Activated T-cell treated with anti-CD3 and anti-CD28 coated beads, Interleukin-2, amount 50 U/mL, for 4 hours (primary cell): ENCODE measurements around the gene RD3L. TPM values are rescaled to one million over a fixed set of nuclear protein-coding genes. Genes with fewer than 3 reads are reported as not detected.
A peak's percentile ranks its signal among the peaks of the same experiment; 100 is the strongest.

Experiments
- ATAC-seq, 2 donors: fragments of 200-7000 bp; cut with Tn5 transposase; one replicate each; pipeline ENCODE4 v1.10.0; 2021
- DNase-seq: peaks from one replicate; pipeline ENCODE4 v3.0.0-alpha.2; 2020
- H3K27me3 Mint-ChIP-seq: one replicate; pipeline ENCODE4 v1.8.0; 2021; ENCODE audit warnings: low read depth, mixed read lengths
- H3K36me3 Mint-ChIP-seq: one replicate; pipeline ENCODE4 v1.8.0; 2022; ENCODE audit warnings: mixed read lengths; ENCODE audit not compliant: insufficient read depth
- H3K4me1 Mint-ChIP-seq: one replicate; pipeline ENCODE4 v1.8.0; 2021; ENCODE audit warnings: low read depth, mixed read lengths
- H3K4me3 Mint-ChIP-seq: one replicate; pipeline ENCODE4 v1.8.0; 2021; ENCODE audit warnings: mild to moderate bottlenecking, moderate library complexity, mixed read lengths
- H3K9me3 Mint-ChIP-seq: one replicate; pipeline ENCODE4 v1.8.0; 2021; ENCODE audit warnings: mixed read lengths
- total RNA-seq, 3 donors: library from RNA; stranded (reverse); gene quantifications; one replicate each; pipeline ENCODE4 v1.2.1, GENCODE V29; 2021

The RD3L gene
- total RNA-seq, 3 donors from 2014 or later: not detected

DNA sequence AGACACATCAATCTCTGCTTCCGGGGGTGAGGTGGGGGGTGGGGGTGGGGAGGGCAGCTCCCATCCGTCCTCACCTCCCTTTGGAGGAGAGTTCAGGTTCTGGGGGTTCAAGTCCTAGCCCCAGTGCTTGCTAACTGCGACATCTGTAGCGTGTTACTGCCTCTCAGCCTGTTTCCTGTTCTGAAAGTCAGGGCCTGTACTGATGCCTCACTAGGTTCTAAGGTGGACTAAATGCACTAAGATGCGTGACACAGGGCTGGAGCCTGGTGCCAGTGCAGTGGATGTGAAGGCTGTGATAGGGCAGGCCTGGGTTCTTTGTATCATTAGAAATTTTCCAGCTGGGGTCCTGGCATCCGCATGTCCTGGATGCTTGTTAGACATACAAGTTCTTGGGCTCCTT, 31.3 kb downstream of the RD3L start:
- Mint-ChIP-seq H3K36me3 (peaks cover 11% of the 10 kb centered on the region), H3K4me1 (peaks cover 22% of the 10 kb centered on the region), H3K4me3 (no peak overlapping the region), H3K27me3 (no peaks in the 10 kb centered on the region), H3K9me3 (no peaks in the 10 kb centered on the region)
- ATAC-seq (no peak), DNase-seq (no peak)

DNA sequence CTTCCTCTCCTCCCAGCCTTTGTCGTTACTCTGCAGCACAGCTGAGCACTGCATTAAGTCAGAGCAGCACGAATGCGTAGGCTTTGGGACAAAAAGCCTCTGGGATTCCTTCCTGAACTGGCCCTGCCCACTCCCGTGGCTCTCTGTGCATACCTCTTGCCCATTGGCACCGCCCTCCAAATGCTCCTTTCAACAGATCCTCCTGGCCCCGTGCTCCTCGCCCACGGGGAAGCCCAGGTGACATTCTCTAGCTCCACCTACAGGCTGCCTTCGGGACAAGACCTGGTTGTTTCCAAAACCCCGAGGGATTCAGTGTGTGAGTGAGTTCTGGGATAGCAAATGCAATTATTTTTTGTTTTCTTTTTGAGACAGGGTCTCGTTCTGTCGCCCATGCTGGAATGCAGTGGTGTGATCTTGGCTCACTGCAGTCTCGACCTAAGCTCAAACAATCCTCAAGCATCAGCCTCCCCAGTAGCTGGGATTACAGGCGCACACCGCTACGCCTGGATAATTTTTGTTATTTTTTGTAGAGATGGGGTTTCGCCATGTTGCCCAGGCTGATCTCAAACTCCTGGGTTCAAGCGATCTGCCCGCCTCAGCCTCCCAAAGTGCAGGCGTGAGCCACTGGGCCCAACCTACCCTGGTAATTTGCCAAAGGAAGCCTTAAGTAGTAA, 31.9 kb downstream of the RD3L start:
- peaks cover 22% of the 10 kb centered on the region for H3K4me1 Mint-ChIP-seq

DNA sequence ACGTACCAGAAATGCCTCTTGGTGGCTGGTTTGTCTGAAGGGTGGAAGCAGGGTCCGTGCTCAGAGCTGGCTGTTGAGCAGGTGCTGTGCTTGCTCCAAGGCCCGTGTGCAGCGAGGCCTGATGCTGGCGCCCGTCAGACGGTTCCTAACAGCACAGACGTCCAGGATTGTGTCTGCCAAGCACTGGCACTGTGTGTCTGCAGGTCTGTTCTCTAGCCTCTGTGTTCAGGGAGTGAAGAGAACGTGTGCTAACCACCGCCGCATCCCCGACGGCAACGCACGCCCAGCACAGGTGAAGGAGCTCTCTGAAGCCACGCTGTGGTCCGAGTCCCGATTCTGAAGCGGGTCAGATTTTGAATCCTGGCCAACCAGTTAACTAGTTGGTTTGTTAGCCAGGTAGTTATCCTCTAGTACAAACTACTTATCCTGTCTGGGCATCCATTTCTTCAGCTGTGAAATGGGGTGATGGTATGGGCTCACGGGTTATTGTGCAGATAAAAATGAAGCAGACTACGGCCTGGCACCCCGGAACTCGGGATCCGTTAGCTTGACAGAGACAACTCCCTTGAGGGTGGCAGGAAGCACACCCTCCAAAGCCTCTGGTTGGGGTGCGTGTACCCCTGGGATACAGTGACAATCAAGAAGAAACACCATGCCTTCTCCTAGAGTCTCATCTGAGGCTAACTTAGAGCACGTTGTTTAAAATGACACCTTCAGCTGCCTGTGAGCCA, 32.6 kb downstream of the RD3L start:
- H3K27me3 Mint-ChIP-seq: no peaks in the 10 kb centered on the region
- no peaks in the 10 kb centered on the region for H3K9me3 Mint-ChIP-seq
- H3K36me3 Mint-ChIP-seq: peaks cover 7% of the 10 kb centered on the region
- H3K4me1 Mint-ChIP-seq: peaks cover 24% of the 10 kb centered on the region
- peak overlapping the region; percentile 71 for H3K4me3 Mint-ChIP-seq
- ATAC-seq (no peak), DNase-seq (no peak)

More for the DNA sequence above, 31.9 kb downstream of the RD3L start:
- ATAC-seq: peak; percentile 91 to 94
- Mint-ChIP-seq H3K9me3 (no peaks in the 10 kb centered on the region), H3K36me3 (peaks cover 7% of the 10 kb centered on the region), H3K27me3 (no peaks in the 10 kb centered on the region), H3K4me3 (peak overlapping the region; percentile 71)
- peak; percentile 66 for DNase-seq

DNA sequence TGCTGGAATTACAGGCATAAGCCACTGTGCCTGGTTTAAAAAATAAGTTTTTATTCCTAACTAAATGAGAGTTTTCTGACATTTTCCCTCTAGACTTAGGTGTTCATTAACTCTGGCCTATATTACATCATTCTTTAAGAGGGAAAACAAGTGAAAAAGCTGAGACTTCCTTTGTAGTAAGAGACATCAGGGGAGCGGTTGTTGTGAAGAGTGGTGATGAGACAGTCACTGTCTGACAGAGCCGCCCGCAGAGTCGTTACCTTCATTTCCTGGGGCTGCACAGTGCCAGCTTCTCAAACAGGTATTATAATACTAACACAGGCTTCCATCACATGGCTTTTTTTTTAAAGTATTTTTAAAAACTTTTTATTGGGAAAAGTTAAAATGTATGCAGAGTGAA, 33.7 kb downstream of the RD3L start:
- peak; percentile 38 to 57 for ATAC-seq
- H3K4me3 Mint-ChIP-seq: no peak overlapping the region
- DNase-seq: peak; percentile 21

DNA sequence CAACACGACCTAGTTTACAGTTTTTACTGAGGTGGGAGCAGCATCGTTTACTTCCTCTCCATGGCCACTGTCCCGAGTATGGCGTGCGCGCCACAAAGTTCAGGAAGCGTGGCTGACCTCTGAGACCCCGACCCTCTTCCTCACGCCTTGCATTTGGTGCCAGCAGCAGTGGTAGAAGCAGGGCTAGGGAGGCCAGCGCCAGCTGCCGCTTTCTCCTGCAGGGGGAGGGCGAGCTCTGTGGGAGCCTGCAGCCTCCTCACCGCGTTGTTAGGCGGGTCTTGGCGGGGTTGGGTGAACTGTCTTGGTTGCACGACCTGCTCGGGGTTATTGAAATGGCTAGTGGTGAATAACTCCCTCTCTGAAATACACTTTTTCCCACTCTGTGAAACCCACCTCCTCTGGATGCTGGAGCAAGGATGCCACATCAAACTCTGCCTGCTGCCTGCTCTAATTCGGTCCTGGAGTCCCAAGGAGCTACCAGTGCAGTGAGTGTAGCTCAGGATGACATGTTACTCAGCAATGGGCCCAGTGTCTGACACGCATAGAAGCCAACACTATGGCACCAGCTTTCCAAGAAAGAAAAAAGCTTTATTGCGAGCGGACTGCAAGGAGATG, 36.4 kb downstream of the RD3L start:
- no peaks in the 10 kb centered on the region for H3K27me3 Mint-ChIP-seq
- ATAC-seq (peak in 1 of 2 donors; percentile 28), DNase-seq (no peak)
- H3K4me1 Mint-ChIP-seq: peaks cover 26% of the 10 kb centered on the region
- no peaks in the 10 kb centered on the region for H3K9me3 Mint-ChIP-seq
- no peak overlapping the region for H3K4me3 Mint-ChIP-seq
- H3K36me3 Mint-ChIP-seq: no peaks in the 10 kb centered on the region

More for the DNA sequence above, 33.7 kb downstream of the RD3L start:
- Mint-ChIP-seq H3K36me3 (peaks cover 6% of the 10 kb centered on the region), H3K4me1 (peaks cover 24% of the 10 kb centered on the region), H3K9me3 (no peaks in the 10 kb centered on the region), H3K27me3 (no peaks in the 10 kb centered on the region)

DNA sequence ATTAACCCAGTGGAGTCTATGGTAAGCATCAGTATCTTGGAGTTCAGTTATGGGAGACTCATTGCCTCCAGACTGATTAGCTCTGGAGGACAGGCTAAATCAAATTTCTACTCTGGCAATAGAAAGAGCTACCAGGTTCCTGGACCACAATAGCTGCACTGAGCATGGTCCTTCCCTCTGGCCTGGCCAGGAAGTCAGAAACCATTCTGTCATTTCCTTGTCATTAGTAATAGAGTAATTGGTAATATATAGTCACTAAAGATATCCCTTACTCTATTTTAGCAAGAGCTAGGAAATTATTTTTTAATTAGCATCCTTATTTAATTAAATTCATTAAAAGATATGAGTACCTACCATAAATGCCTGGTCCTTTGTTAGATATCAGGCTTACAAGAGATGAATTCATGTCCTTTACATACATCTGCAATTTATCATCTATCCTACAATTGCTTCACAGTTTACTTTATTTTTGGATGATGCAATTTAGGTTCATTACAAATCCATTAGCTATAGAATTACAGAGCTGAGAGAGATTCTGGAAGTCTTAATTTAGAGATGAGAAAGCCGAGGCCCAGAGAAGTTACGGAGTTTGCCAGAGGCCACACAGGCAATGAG, 37.7 kb downstream of the RD3L start:
- DNase-seq: no peak
- Mint-ChIP-seq H3K9me3 (no peaks in the 10 kb centered on the region), H3K27me3 (no peaks in the 10 kb centered on the region), H3K4me1 (peaks cover 18% of the 10 kb centered on the region), H3K4me3 (no peak overlapping the region), H3K36me3 (no peaks in the 10 kb centered on the region)
- no peak for ATAC-seq

DNA sequence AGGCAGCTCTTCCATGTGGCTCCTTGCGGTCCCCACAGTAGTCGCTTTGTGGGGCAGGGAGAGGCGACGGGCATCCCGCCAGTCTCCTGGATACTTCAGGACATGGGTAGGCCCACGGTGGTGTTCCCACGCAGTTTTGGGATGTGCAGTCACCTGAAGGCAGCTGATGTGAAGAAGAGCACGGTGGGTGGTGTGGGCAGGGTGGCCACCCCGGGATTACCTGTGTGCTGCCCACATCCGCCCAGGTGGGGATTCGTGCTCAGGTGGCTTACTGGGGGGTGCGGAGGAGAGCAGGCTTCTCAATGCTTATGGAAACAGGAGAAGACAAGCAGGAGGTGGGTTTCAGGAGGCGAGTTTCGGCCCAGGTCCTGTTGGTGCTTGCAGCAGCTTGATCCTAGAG, 42.5 kb downstream of the RD3L start:
- Mint-ChIP-seq H3K4me1 (peaks cover 4% of the 10 kb centered on the region), H3K9me3 (no peaks in the 10 kb centered on the region), H3K27me3 (no peaks in the 10 kb centered on the region), H3K36me3 (no peaks in the 10 kb centered on the region), H3K4me3 (no peak overlapping the region)
- no peak for DNase-seq
- ATAC-seq: no peak

DNA sequence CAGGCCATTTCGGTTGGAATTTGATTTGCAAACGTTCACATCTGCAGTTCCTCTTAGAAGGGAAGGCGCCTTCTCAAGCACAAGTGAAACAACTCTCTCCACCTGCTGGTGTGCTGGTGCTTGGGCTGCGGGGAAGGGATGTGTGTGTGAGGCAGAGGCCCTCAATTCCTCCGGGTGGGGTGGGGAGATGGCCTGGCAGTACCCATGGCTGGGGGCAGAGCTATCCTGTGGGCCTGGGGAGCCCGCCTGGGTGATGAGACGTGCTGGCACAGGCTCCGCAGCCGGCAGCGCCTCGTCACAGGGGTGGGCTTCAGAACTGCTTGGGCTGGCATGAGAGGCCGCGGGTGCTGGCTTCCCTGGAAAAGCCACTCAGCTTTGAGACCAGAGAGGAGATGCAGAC, 43.0 kb downstream of the RD3L start:
- no peak overlapping the region for H3K4me3 Mint-ChIP-seq
- H3K27me3 Mint-ChIP-seq: no peaks in the 10 kb centered on the region

DNA sequence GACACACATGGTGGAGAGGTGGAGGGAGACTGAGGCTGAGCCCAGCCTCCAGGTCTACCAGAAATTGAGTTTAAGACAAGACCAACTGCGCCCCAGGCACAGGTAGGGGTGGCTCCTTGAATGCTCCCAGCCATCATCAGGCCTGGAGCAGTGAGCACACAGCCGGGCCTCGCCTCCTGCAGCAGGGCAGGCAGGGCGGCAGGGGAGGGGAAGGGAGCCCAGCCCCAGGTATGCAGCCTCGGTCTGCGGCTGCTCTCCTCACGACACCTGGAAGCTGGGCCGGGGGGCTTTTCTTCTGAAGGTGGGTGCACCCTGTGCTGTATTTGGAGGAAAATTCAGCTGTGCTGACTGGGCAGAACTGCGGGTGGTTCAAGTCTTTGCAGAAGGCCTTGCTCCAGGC, 43.6 kb downstream of the RD3L start:
- no peaks in the 10 kb centered on the region for H3K9me3 Mint-ChIP-seq
- H3K4me1 Mint-ChIP-seq: peaks cover 2% of the 10 kb centered on the region
- H3K27me3 Mint-ChIP-seq: no peaks in the 10 kb centered on the region
- no peak overlapping the region for H3K4me3 Mint-ChIP-seq
- DNase-seq (no peak), ATAC-seq (no peak)
- H3K36me3 Mint-ChIP-seq: no peaks in the 10 kb centered on the region

More for the DNA sequence above, 43.0 kb downstream of the RD3L start:
- Mint-ChIP-seq H3K4me1 (peaks cover 2% of the 10 kb centered on the region), H3K9me3 (no peaks in the 10 kb centered on the region), H3K36me3 (no peaks in the 10 kb centered on the region)
- ATAC-seq (no peak), DNase-seq (no peak)

DNA sequence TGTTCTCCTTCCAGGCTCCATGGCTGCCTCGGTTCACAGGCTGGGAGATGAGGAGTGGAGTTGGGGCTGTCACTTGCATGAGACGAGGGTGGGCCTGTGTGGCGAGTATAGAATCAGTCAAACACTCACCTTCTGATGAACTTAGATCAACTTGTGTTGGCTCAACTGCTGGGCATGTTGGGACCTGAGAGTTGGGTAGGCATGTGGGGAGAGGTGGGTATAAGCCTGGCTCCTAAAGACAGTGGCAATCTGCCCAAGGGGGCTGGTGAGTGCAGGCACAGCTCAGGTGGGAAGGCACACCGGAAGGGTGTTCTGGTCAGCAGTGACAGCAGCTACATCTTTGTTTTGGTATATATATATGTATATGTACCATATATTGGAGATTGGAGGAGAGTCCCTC, 44.1 kb downstream of the RD3L start:
- H3K36me3 Mint-ChIP-seq: no peaks in the 10 kb centered on the region
- H3K4me3 Mint-ChIP-seq: no peak overlapping the region
- H3K9me3 Mint-ChIP-seq: no peaks in the 10 kb centered on the region
- ATAC-seq (no peak), DNase-seq (no peak)
- no peaks in the 10 kb centered on the region for H3K27me3 Mint-ChIP-seq
- H3K4me1 Mint-ChIP-seq: peaks cover 2% of the 10 kb centered on the region

DNA sequence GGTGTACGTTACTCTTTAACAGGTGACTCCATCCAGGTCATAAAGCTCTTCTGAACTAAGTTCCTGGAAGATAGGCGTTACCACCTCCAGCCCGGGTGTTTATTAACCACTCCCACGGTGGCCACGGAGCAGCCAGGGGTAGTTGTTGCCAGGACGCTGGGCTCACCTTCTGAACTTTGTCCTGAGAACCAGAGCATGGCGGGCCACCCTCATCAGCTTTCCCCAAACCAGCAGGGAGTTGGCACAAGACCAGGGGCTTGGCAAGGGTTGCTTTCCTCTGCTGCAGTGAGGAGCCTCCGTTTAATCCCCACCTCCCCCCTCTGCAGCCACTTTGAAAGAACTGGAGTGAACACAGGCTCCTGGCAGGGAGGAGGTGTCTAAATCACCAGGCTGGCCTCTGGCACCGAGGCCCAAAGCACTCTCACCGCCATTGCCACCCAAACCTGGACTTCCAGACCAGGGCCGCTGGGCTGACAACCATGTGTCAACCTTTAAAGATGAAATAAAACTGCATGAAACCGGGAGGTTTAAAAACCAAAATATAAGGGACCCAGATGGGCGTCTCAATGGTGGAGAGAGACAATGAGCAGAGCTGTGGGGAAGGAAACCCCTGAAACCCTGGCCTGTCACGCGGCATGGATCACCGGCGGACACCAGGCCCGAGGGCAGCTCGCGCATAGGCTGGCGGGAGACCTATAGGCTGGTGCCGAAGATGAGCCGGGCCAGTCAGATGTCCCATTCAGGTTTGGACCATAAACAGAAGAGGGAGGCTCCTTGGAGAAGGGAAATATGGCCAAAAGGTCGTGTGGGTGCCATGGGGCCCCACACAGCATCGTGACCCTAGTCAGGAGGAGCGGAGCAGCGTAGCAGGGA, 45.0 kb downstream of the RD3L start:
- no peaks in the 10 kb centered on the region for H3K9me3 Mint-ChIP-seq
- no peak overlapping the region for H3K4me3 Mint-ChIP-seq
- no peaks in the 10 kb centered on the region for H3K27me3 Mint-ChIP-seq
- DNase-seq (no peak), ATAC-seq (no peak)
- peaks cover 2% of the 10 kb centered on the region for H3K4me1 Mint-ChIP-seq
- no peaks in the 10 kb centered on the region for H3K36me3 Mint-ChIP-seq

DNA sequence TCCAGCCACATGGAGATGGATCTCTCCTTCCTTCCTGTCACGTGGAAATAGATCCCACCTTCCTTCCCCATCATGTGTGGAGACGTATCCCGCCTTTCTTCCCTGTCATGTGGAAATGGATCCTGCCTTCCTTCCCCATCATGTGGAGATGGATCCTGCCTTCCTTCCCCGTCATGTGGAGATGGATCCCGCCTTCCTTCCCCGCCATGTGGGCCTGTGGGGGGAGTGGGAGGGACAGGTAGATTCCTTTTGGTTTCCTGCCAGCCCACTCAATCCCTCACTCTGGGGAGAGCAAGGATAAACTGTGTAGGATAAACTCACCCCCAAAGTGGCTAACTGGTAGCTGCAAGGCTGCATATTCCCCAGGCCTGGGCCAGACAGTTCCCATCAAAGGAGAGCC, 45.8 kb downstream of the RD3L start:
- Mint-ChIP-seq H3K4me3 (no peak overlapping the region), H3K9me3 (no peaks in the 10 kb centered on the region), H3K4me1 (peaks cover 2% of the 10 kb centered on the region), H3K36me3 (no peaks in the 10 kb centered on the region), H3K27me3 (no peaks in the 10 kb centered on the region)
- no peak for ATAC-seq
- no peak for DNase-seq

DNA sequence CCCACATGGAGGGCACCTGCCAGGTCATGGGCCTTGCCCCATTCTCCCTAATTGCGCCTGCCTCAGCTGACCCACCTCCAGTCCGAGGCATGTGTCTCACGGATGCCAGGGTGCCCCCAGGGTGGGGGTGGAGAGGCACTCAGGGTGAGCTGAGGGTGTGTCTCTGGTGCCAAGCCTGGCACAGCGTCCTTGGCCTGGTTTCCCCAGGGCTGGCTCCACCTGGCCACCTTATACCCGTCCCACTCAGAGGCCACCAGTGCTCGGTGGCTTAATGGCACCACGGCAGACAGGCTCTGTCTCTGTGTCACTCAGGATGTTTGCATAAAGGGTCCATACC, 47.6 kb downstream of the RD3L start:
- Mint-ChIP-seq H3K4me1 (no peaks in the 10 kb centered on the region), H3K4me3 (no peak overlapping the region), H3K27me3 (no peaks in the 10 kb centered on the region), H3K36me3 (no peaks in the 10 kb centered on the region), H3K9me3 (no peaks in the 10 kb centered on the region)
- ATAC-seq: no peak
- no peak for DNase-seq
